GM19099 (cell line): Measurements from ENCODE around the gene ZNF644.

ENCODE experiments used
- POLR2A ChIP-seq: IDR thresholded peaks from 3 replicates; pipeline ENCODE4 v1.6.1; 2011; ENCODE audit warnings: low read depth; ENCODE audit not compliant: insufficient read length; ENCODE audit errors: extremely low read depth

The ZNF644 gene

DNA sequence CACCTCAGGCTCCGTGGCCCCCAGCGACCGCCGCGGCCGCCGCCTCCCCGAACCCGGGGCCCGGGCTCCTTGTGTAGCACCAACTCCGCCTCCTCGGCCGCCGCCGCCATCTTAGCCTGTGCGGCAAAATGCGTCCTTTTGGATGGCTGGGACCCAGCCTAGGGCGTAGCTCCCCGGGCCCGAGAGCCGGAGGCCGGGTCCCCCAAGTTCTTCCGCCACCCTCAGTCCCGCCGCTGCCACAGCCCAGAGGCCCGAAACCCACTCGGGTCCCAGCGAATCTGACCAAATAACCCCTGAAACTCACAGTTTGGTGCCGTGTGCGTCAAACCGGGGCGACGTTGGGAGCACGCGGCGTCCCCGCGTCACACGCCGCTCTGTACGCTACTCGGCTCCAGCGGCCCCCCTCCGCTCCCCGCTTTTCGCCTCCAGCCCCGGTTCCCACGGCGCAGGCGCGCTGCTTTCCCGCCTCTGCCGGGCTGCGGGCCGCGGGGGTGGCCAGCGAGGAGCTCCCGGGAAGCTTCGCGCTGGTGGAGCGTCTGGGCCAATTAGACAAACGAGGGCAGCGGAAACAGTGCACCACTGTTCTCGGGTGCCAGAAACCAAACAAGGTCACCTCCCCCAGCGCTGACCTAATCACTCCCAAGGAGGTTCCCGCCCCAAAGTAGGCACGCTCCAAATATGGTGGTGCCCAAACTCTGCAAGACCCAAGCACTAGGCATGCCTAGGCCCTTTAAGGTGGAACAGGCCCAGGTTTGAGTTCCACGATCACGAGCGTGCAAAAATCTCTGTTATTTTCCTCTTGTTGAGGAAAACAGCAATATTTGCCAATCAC lies at the start of gene ZNF644:
Gene ZNF644, minus strand, starts transcription at position 350 of the 832 bp plus-strand sequence. CDS start 39,682 bp downstream, outside the sequence.
- TF ChIP-seq POLR2A: peak; percentile 79

DNA sequence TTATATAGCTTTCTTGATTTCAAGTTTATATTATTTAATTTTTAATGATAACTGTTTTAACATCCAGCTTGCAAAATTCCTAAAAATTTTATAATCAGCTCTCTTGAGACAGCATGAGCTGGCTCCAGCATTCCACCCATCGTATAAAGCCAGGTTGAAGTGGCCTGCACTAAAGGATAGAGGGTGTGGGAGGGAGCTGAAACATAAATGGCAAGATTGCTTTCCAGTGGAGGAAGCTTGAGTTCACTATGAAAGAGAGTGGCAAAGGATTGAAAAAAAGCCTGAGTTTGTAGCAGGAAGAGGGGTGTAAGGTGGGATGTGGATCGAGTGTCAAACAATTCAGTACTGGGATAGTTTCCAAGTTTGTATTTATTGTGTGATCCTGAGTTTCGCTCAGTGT lies 48.5 kb upstream of the ZNF644 start:
- no peak for TF ChIP-seq POLR2A

DNA sequence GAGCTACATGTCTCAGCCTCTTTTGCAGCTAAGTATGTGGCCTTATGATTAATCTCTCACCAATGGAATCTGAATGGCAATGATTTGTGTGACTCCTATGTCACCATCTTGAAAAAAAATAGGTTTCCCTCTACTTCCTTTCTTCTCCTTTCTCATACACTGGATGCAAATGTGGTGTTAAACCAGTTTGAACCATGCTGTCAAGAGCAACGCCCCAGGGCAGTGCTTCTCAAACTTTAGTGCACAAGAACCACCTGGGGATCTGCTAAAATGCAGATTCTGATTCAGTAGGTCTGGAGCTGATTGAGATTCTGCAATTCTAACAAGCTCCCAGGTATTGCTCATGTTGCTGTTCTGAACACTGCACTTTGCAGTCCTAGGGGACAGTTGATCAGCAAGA lies 44.7 kb upstream of the ZNF644 start:
- no peak for TF ChIP-seq POLR2A

DNA sequence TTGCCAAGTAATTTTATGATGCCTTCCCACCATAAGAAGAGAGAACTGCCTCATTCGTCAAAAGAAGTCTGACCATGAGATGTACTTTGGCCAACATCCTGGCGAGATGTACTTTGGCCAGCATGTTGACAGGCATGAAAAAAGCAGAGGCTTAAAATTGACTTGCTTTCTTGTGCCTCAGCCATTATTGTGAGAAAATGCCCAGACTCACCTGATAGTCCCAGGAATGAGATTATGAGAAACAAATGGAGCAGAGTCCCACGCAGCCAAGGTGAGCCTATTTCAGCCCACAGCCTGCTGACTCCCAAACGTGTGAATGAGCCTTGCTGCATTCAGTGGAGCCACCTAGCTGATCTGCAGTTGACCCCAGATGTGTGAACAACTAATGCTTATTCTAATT lies 43.5 kb upstream of the ZNF644 start:
- no peak for TF ChIP-seq POLR2A

DNA sequence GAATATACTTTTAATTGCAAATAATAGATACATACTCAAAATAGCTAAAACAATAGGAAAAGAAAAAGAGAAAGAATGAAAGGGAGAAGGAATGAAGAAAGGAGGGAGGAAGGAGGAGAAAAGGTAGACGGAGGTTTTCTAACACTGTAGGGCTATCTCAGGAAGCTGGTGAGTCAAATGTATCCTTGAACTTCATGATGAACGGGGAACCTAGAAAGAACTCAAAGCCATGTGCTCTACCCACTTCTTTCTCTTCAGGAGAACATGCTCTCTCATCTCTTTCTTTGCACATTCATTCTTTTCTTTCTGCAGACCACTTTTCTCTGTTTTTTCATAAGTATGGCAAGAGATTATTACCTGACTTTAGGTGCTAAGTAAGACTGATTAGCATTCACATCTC lies 37.3 kb upstream of the ZNF644 start:
- no peak for TF ChIP-seq POLR2A

DNA sequence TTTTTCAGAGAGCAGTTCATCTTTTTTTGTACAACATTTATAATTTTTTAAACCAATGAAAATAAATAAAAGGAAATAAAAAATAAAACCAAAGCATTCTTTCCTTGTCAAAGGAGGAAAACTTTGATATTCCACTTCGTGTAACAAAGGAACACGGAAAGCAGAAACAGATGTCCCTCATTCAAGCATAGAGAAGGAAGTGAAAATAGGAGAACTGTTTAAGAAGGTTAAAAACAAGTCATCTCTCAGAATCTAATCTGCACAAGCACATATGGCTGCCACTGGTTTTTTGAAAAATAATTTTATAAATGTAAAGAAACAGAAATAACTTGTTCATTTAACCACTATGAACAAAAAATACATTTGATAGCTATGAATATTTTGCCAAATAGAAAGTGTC lies 35.9 kb upstream of the ZNF644 start:
- TF ChIP-seq POLR2A: no peak

DNA sequence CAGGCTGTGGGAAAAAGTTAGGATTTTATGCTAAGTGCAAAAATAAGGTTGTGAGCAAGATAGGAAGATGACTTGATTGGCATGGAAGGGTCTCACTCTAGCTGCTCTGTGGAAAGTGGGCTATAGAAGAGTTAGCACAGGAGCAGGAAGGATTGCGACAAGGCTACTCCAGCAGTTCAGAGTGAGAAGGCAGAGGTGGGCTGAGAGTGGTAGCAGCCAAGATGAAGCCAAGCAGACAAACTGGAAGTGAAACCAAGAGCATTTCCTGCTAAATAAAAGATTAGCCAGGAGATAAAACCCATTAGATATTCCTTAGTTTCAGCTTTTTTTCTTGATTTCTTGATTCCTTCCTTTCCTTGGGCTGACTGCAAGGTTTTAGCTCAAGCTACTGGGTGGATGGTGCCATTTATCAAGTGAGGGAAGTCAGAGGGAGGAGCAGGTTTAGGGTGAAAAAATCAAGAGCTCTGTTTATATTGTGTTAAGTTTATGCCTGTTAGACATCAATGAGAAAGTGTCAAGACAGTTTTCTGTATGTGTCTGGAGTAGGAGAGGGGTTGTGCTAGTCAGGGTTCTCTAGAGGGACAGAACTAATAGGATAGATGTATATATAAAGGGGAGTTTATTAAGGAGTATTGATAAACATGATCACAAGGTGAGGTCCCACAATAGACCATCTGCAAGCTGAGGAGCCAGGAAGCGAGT lies 33.1 kb upstream of the ZNF644 start:
- TF ChIP-seq POLR2A: no peak

DNA sequence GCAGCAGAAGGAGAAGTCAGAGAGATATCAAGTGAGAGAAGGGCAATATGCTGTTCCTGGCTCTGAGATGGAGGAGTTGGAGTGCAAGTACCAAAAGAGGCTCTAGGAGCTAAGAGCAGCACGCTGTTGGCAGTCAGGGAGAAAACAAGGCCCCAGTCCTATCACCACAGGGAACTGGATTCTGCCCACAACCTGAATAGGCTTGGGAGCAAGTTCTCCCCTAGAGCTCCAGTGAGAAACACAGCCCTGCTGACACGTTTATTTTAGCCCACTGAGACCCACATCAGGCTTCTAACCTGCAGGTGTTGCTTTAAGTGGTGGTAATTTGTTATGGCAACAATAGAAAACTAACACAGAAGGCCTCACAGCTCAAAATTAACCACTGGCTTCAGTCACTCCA lies 31.8 kb upstream of the ZNF644 start:
- TF ChIP-seq POLR2A: no peak

DNA sequence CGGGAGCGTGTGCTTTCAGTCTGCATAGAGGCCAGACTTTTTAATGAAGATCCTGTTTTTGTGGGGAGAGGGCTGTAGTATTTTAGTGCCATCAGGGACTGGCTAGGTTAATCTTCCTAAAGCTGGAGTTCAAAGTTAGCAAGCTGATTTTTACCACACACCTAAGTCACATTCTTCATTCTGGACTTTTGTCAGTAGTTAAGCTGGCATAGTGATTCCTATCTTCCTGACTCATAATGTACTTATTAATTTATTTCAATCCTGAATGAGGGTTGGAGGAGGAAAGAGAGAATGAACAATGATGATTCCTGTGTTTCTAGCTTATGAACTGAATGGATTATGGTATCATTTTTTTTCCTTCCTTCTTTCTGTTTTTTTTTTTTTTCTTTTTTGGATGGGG lies 24.9 kb upstream of the ZNF644 start:
- no peak for TF ChIP-seq POLR2A

DNA sequence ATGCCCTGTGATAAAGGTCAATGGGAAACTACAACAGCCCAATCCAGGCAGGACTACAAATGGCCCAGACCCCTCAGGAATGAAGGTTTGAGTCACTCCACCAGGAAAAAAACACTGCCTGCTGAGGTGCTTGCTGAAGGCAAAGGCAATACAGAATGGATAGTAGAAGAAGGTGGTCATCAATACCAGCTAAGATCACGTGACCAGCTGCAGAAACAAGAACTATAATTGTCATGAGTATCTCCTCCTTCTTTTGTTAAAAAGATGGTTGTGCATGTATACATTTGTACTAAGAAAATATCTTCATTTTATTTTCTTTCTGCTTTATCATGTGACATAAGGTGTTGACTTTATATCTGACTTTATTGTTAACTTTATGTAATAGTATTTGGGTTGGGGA lies 23.4 kb upstream of the ZNF644 start:
- TF ChIP-seq POLR2A: no peak

DNA sequence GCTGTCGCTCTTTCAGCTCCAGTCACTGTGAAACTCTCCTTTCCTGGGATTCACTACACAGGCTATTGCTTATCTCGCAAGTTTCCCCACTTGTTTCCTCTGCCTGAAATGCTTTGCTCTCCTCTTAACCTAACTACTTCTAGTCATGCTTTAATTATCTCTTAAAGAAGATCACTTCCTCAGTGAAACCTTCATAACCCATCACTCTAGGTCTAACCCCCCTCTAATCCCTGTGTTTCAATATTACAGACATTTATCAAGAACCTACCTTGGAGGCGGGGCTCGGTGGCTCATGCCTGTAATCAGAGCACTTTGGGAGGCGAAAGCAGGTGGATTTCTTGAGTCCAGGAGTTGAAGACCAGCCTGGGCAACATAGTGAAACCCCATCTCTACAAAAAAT lies 16.7 kb upstream of the ZNF644 start:
- no peak for TF ChIP-seq POLR2A

DNA sequence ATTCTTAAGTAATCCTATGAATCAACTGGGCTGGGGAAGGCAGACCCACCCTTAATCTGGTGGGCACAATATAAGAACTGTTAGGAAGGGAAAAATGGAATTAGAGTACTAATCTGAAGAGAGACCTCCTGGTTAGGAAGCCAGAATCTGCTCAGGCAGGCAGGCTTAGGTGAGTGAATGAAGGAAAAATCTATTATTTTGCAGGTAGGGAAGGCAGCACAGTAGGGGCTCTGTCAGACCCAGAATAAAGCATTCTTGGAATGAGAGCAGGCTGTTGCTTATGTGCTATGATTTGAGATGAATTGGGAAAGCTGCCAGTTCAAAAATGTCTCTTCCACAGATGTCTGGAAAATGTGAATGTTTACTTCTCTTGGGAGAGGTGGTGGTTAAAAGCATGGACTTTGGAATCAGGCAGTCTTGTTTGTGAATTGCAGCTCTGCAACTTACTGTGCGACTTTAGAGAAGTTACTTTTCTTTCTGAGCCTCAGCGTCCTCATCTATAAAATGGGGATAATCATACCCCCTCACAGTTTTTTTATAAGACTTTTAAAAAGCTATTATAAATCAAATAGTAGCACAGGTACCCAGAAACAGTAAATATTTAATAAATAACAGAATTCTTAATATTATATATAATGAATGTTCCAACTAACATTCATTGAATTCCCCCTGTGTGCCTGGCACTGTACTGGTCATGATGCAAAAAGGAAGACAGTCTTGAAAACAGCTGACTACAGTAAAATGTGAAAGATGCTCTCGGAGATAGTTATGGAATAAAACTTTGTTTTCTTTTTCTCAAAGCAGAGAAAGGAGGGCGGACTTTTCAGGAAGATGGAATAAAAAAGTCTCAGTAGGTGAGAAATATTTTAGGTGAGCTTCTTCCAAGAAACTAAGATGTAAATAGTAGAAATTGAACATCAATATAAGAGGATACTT lies 15.3 kb upstream of the ZNF644 start:
- no peak for TF ChIP-seq POLR2A

DNA sequence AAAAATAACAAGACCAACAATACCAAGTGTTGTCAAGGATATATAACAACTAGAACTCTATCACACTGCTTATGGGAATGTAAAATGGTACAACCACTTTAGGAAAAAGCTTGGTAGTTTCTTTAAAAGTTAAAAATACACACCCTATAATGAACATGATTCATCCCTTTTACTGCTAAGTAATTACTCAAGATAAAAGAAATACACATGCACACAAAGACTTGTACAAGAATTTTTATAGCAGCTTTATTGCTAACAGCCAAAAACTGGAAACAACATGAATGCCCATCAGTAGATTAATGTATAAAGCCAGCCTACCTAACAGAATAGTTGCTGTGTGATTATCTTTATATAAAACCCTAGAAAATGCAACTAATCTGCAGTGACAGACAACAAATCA lies 10.5 kb upstream of the ZNF644 start:
- no peak for TF ChIP-seq POLR2A

DNA sequence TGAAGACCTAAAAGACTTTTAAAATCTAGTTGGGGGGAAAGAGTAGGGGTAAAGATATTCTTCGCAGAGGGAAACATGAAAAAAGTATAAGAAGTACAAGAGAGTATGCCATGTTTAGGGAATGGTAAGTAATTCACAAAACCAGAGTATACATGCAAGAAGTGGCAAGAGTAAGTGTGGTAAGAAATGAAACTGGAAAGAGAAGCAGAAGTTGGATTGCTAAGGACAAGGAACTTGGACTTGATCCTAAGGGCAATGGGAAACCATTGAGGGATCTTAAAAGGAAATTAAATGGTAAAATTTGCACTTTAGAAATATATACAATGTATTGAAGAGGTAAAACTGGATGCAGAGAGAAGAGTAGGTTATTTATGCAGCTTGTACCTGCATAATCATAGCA lies 9.2 kb upstream of the ZNF644 start:
- no peak for TF ChIP-seq POLR2A

DNA sequence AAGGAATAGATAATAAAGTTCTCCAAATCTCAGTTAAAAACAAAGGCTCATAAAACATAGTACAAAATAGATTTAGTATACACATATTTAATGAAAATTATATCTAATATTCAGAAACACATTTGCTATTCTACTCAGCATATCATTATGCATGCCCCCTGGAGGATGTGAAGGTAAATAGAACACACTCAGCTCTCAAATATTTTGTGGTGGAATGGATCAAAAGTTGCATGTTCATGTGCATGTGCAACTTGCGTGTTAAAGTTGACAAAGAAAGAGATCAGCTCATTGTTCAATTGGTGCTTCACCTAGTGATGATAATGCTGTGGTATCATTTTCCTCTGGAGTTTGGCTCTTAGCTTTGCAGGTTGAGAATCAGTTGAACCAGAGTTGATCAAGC lies 4.9 kb upstream of the ZNF644 start:
- no peak for TF ChIP-seq POLR2A
